Psoas muscle (tissue), 8 donors: Measurements from ENCODE around the gene ASB15. TPM values are rescaled to one million over a fixed set of nuclear protein-coding genes. Genes with fewer than 3 reads are reported as not detected.
A peak's percentile ranks its signal among the peaks of the same experiment; 100 is the strongest.
"Not testable (repeated sequence)": the region's sequence is repeated elsewhere in the genome, so short reads cannot be mapped to it uniquely, and the experiment has no call there.

Source experiments
- ATAC-seq, 4 donors: fragments of 200-7000 bp; cut with Tn5 transposase; one replicate each; pipeline ENCODE4 v1.9.1; 2020; ENCODE audit warnings: moderate library complexity in 3 of 4, mild to moderate bottlenecking in 2 of 4
- DNase-seq, 2 donors: peaks; one replicate each; pipeline ENCODE4 v3.0.0-alpha.2; 2020
- H3K27ac ChIP-seq: fragments of 200-600 bp; one replicate; pipeline ENCODE4 v1.8.0; 2022
- H3K27me3 ChIP-seq, 3 donors: fragments of 200-600 bp in 1 of 3; one replicate each; pipeline versions ENCODE4 v1.6.1 to v1.8.0; 2013 to 2022; ENCODE audit warnings: low read length in 2 of 3, mild to moderate bottlenecking in 2 of 3, moderate library complexity in 1 of 3; ENCODE audit not compliant: insufficient read depth in 3 of 3
- H3K36me3 ChIP-seq, 2 donors: fragments of 200-600 bp in 1 of 2; one replicate each; pipeline versions ENCODE4 v1.6.1 to v1.8.0; 2013 to 2022; ENCODE audit warnings: low read depth in 1 of 2, mild to moderate bottlenecking in 1 of 2, moderate library complexity in 1 of 2; ENCODE audit not compliant: insufficient read depth in 1 of 2
- H3K4me1 ChIP-seq: fragments of 200-600 bp; one replicate; pipeline ENCODE4 v1.8.0; 2022
- H3K4me3 ChIP-seq: fragments of 200-600 bp; one replicate; pipeline ENCODE4 v1.8.0; 2022; ENCODE audit warnings: mild to moderate bottlenecking
- H3K9me3 ChIP-seq: fragments of 200-600 bp; one replicate; pipeline ENCODE4 v1.8.0; 2022
- CTCF ChIP-seq: fragments of 200-600 bp; IDR thresholded peaks from one replicate; pipeline ENCODE4 v1.8.0; 2022; ENCODE audit warnings: antibody characterized with exemption
- WGBS, 3 donors: extraction: QIAGEN DNeasy Blood & Tissue Kit; methylation state at CpG; one replicate each; pipeline versions ENCODE4 v1.1.6 to v1.1.7; 2013; 5-methylcytosine and 5-hydroxymethylcytosine counted together
- intact Hi-C, 2 donors: fragments of 100-400 bp; cut with DNase I; formaldehyde crosslinking; loops; one replicate each; pipeline versions ENCODE4 v1.11.0 to v1.14.2; 2022
- long read RNA-seq, 2 donors: library from polyadenylated mRNA; unstranded; transcript quantifications; one replicate each; pipeline ENCODE4 v2.0.0, GENCODE V29; 2021
- polyA plus RNA-seq, 3 donors: library from polyadenylated mRNA; stranded (reverse); fragments of 200-250 nt; gene quantifications; one replicate each; pipeline ENCODE4 v1.2.3, GENCODE V29; 2013
- total RNA-seq, 4 donors: library from RNA; stranded (reverse); fragmentation: NEBNext Ultra II Directional in 2 of 4; extraction: Animal tissue kit (Norgen Biotek cat#: 25700) in 2 of 4; gene quantifications; one replicate each; pipeline versions ENCODE4 v1.2.1 to v1.2.4, GENCODE V29; 2021 to 2023
- donor health status: healthy with polysubstance abuse.
- donor health status: DM: no; HTN: no; CAD: no; lungs with moderate emphysema.
- donor health status: Bipolar disorder and iron deficiency.
- donor health status: healthy.
- donor health status: DM: yes; HTN: yes; CAD: no.
- donor health status: DM: no; HTN: no; CAD: no.
- donor health status: DM: no; HTN: no; CAD: no.
- donor health status: DM: yes; HTN: yes; CAD: no.

Gene ASB15
- total RNA-seq (10 to 100 TPM in 3 of 4 donors, 1 to 10 TPM in 1; 8.2 to 23.6 (median 11.5) TPM), polyA plus RNA-seq (10 to 100 TPM in 1 of 3 donors, 1 to 10 TPM in 1, under 1 TPM in 1; 0.12 to 15.2 (median 1.3) TPM)
- long read RNA-seq, donor 1, partial matches to known transcripts = 0 of 4 reads
- long read RNA-seq, donor 1, other reads (novel, unspliced or antisense) = 4 of 4 reads
- long read RNA-seq, donor 2, partial matches to known transcripts = 1 of 14 reads
- long read RNA-seq, donor 2, other reads (novel, unspliced or antisense) = 11 of 14 reads

- Histone ChIP-seq H3K27me3 (no peaks in the 10 kb centered on the region), H3K9me3 (no peaks in the 10 kb centered on the region), H3K27ac (peak within 1 kb of the TSS; percentile 87), H3K36me3 (no peaks in the 10 kb centered on the region), H3K4me3 (peak within 1 kb of the TSS; percentile 64), H3K4me1 (peaks cover 31% of the 10 kb centered on the region)
- DNase-seq (no peak), ATAC-seq (peak; percentile 92 to 99 (median 96))
- no peak for TF ChIP-seq CTCF
- intact Hi-C loops = loop anchor here in 1 of 2 donors (5.0 kb wide), 1 partner anchor 36 kb away; no protein-coding TSS in a partner anchor
- WGBS, 3 donors = 22 to 33% (median 27%) methylated on average over 4 of the region's 4 CpGs
Measured at GRCh38 chr7:123601530-123601929, at the start of gene ASB15. Gene ASB15 (plus strand): TSS chr7:123601821. CDS start chr7:123614503, 12,682 bp downstream.

DNA sequence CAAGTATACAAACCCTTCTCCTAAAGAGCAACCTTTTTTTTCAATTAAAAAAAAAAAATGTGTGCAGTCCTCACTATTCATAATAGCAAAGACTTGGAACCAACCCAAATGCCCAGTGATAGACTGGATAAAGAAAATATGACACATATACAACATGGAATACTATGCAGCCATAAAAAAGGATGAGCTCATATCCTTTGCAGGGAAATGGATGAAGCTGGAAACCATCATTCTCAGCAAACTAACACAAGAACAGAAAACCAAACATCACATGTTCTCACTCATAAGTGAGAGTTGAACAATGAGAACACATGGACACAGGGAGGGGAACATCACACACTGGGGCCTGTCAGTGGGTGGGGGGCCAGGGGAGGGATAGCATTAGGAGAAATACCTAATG, 49.5 kb upstream of the ASB15 start:
- DNase-seq, H3K4me3 ChIP-seq, H3K27ac ChIP-seq, H3K27me3 ChIP-seq, ATAC-seq, intact Hi-C loops, H3K9me3 ChIP-seq: not testable (repeated sequence)
- peaks cover 52% of the 10 kb centered on the region for H3K4me1 ChIP-seq
- H3K36me3 ChIP-seq = peaks cover 2 to 58% of the 10 kb centered on the region in 2 donors

GRCh38 chr7:123552641-123553040, 49.0 kb upstream of the ASB15 start:
- peaks cover 2 to 58% of the 10 kb centered on the region in 2 donors for H3K36me3 ChIP-seq
- TF ChIP-seq CTCF = no peak
- no peaks in the 10 kb centered on the region for H3K9me3 ChIP-seq
- no peak overlapping the region for H3K4me3 ChIP-seq
- ATAC-seq (no peak), DNase-seq (no peak)
- WGBS, 3 donors = 98% methylated on average over 2 of the region's 2 CpGs
- H3K4me1 ChIP-seq = peaks cover 48% of the 10 kb centered on the region
- intact Hi-C loops = no loop called here
- H3K27me3 ChIP-seq = no peaks in the 10 kb centered on the region
- no peak overlapping the region for H3K27ac ChIP-seq

DNA sequence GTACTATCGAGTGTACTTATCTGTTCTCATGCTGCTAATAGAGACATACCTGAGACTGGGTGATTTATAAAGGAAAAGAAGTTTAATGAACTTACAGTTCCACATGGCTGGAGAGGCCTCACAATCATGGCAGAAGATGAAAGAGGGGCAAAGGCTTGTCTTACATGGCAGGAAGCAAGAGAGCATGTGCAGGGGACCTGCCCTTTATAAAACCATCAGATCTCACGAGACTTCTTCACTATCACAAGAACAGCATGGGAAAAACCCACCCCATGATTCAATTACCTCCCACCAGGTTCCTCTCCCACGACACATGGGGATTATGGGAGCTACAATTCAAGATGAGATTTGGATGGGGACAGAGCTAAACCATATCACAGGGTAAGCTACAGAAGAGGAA, 48.5 kb upstream of the ASB15 start:
- 85 to 88% (median 88%) methylated on average over 3 of the region's 3 CpGs for WGBS, 3 donors
- ATAC-seq (no peak), DNase-seq (no peak)
- peaks cover 43% of the 10 kb centered on the region for H3K4me1 ChIP-seq
- H3K27ac ChIP-seq = no peak overlapping the region
- peaks cover 2 to 53% of the 10 kb centered on the region in 2 donors for H3K36me3 ChIP-seq
- no peak overlapping the region for H3K4me3 ChIP-seq
- intact Hi-C loops = no loop called here
- no peaks in the 10 kb centered on the region for H3K27me3 ChIP-seq
- no peaks in the 10 kb centered on the region for H3K9me3 ChIP-seq
- no peak for TF ChIP-seq CTCF

- Histone ChIP-seq H3K4me3 (peak overlapping the region; percentile 96), H3K4me1 (peaks cover 38% of the 10 kb centered on the region), H3K27me3 (no peaks in the 10 kb centered on the region), H3K27ac (no peak overlapping the region), H3K9me3 (no peaks in the 10 kb centered on the region), H3K36me3 (peaks cover 2 to 32% of the 10 kb centered on the region in 2 donors)
- no peak for DNase-seq
- intact Hi-C loops = no loop called here
- no peak for TF ChIP-seq CTCF
- ATAC-seq = no peak
Measured at GRCh38 chr7:123555484-123555883, 46.1 kb upstream of the ASB15 start.
